AG04449 (cell line): ENCODE measurements around the gene COX19.

Experiments
- CTCF ChIA-PET: fragments of 350-600 bp; formaldehyde crosslinking; extraction: SDS; loops from one replicate; lab custom pipeline; 2021; ENCODE audit warnings: antibody characterized with exemption; lab: Yijun Ruan, JAX
- POLR2A ChIA-PET: fragments of 400-600, 350-600 bp; formaldehyde crosslinking; extraction: SDS; loops from one replicate; lab custom pipeline; 2020; ENCODE audit warnings: antibody characterized with exemption, inconsistent platforms; lab: Yijun Ruan, JAX
- DNase-seq: peaks from one replicate; pipeline ENCODE4 v3.0.0-alpha.2; 2010; ENCODE audit warnings: low read depth, low spot score
- H3K4me3 ChIP-seq: 2 replicates; pipeline ENCODE4 v1.5.1; 2011; ENCODE audit warnings: low read depth, mild to moderate bottlenecking, control low read depth, low read length
- CTCF ChIP-seq: IDR thresholded peaks from one replicate; pipeline ENCODE4 v1.5.1; 2011; ENCODE audit warnings: mild to moderate bottlenecking, moderate library complexity, low read length, control low read depth, inconsistent platforms; ENCODE audit not compliant: insufficient read depth; ENCODE audit errors: missing control alignments

The COX19 gene

GRCh38 chr7:917255-918117, 57.9 kb downstream of the COX19 start:
- POLR2A ChIA-PET, result no interaction called here
- H3K4me3 ChIP-seq, result no peak overlapping the region
- no peak for TF ChIP-seq CTCF
- no peak for DNase-seq
- CTCF ChIA-PET, result interaction anchor here (1.2 kb wide), 1 partner anchor 10 kb away, joined by 4 read pairs; no protein-coding TSS in a partner anchor

GRCh38 chr7:916291-916941, 58.9 kb downstream of the COX19 start:
- no peak for TF ChIP-seq CTCF
- DNase-seq, result no peak
- no peak overlapping the region for H3K4me3 ChIP-seq
- ChIA-PET POLR2A (no interaction called here), CTCF (no interaction called here)
